IPS-15b (cell line): Measurements from ENCODE around the gene NOTUM.

Experiments used
- H3K27me3 ChIP-seq: one replicate; pipeline ENCODE4 v1.6.1; 2013; ENCODE audit warnings: low read length; ENCODE audit not compliant: control insufficient read depth, insufficient read depth
- H3K36me3 ChIP-seq: one replicate; pipeline ENCODE4 v1.6.1; 2013; ENCODE audit warnings: low read length; ENCODE audit not compliant: control insufficient read depth, insufficient read depth
- H3K4me1 ChIP-seq: one replicate; pipeline ENCODE4 v1.6.1; 2013; ENCODE audit warnings: mild to moderate bottlenecking, low read length; ENCODE audit not compliant: control insufficient read depth, insufficient read depth
- H3K4me3 ChIP-seq: one replicate; pipeline ENCODE4 v1.5.1; 2013; ENCODE audit warnings: low read depth, low read length
- H3K9ac ChIP-seq: one replicate; pipeline ENCODE4 v1.6.1; 2013; ENCODE audit warnings: low read depth, mild to moderate bottlenecking, low read length
- H3K9me3 ChIP-seq: one replicate; pipeline ENCODE4 v1.6.1; 2013; ENCODE audit warnings: mild to moderate bottlenecking, low read length; ENCODE audit not compliant: control insufficient read depth, insufficient read depth

NOTUM gene

DNA sequence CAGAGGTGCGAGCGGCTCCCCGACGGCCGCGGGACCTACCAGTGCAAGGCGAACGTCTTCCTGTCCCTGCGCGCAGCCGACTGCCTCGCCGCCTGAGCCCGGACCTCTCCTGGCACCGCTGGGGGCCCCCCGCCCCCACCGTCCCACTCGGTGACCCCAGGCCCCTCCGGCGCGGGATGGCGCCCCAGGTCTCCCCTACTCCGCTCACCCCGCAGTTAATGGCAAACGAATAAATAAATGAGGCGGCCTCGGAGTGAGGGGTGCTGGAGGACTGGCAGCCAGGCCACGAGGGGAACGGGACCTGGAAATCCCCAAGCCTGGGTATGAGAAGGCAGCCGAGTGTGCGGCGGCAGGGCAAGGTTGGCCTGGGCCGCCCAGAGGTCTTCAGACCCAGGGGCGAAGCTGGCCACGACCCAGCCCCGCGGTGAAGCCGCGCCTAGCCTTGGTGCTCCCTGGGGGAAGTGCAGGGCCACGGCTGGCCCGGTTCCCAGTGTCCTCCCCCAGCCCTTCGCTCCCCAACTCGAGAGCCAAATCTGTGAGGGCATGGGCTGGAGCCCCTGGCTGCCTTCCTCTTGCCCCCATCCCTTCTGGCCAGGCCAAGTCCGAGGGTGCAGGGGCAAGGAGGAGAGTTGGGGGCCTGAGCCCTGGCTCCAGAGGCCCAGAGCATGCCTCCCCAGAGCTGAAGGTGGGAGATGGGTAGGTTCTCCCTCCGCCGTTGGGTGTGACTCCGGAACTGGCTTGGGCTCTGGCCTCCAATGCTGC is 58.2 kb downstream of the NOTUM start:
- Histone ChIP-seq H3K9me3 (no peaks in the 10 kb centered on the region), H3K9ac (peak overlapping the region; percentile 37), H3K27me3 (peaks cover 9% of the 10 kb centered on the region), H3K4me3 (peak overlapping the region; percentile 30), H3K4me1 (no peaks in the 10 kb centered on the region), H3K36me3 (peaks cover 42% of the 10 kb centered on the region)
